ENCODE measurements around the gene CLTA. TPM values are rescaled to one million over a fixed set of nuclear protein-coding genes. Genes with fewer than 3 reads are reported as not detected.
A peak's percentile ranks its signal among the peaks of the same experiment; 100 is the strongest.

Gene CLTA
- total and polyA plus RNA-seq, 10 of the 15 experiments (the other 5 are each of a cell fraction or from before 2014, with no cell fraction given), result 49.0 to 241 (median 168) TPM

- TF ChIP-seq RUNX3 (IDR thresholded peaks at IDR 0.05; ENCODE audit: low read length) (peak; percentile 88), PAX5 (IDR thresholded peaks at IDR 0.05; ENCODE audit: borderline replicate concordance, low read depth, low read length) (peak; percentile 78; the same call in 1 of the 2 replicates), SMARCA5 (IDR thresholded peaks at IDR 0.05) (no peak), CREM (IDR thresholded peaks at IDR 0.05; ENCODE audit: low read depth) (peak; percentile 55; the same call in 1 of the 2 replicates), RAD51 (IDR thresholded peaks at IDR 0.05) (no peak), IKZF1 (conservative IDR thresholded peaks at IDR 0.05) (peak; percentile 23; the same call in 1 of the 2 replicates), BCL11A (IDR thresholded peaks at IDR 0.05; ENCODE audit: low read depth, low read length) (peak; percentile 50; the same call in 1 of the 2 replicates)
These were observed 42.2 kb upstream of the CLTA start (continued) for GRCh38 chr9:36148311-36149051.

DNA sequence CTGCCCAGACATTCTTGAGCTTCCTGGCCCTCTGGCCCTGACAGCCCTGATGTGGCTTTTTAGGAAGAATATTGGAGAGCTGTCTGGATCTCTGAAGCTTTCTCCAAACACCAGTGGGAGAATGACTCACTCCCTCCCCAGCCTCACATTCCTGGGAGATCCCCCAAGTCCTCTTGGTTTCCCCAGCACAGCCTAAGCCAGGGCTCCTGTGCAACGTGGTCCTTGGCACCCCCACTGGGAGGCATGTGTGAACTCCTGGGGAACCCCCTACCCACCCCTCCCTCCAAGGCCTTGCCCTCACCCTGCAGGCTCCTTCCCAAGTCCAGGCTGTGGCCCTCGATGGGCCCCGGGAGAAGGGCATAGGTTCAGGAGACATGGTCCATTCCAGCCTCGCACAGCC is 41.5 kb upstream of the CLTA start:
- H3K4me1 ChIP-seq (ENCODE audit: control insufficient read depth, insufficient read depth, low read length), result peaks cover 65% of the 10 kb centered on the region
- CTCF ChIA-PET, result interaction anchor here (0.6 to 1.7 kb wide), 4 partner anchors 15 to 157 kb away, joined by 3 to 8 read pairs (median 3); no protein-coding TSS in a partner anchor

More for the DNA sequence above, 41.5 kb upstream of the CLTA start:
- intact Hi-C loops (cut with micrococcal nuclease; ENCODE audit: unreplicated experiment), result no loop called here
- no peak overlapping the region for H2AFZ ChIP-seq (ENCODE audit: control insufficient read depth, low read depth, low read length)
- H4K20me1 ChIP-seq (ENCODE audit: control insufficient read depth, insufficient read depth), result no peaks in the 10 kb centered on the region
- RAD21 ChIA-PET (ENCODE audit: unreplicated experiment), result interaction anchor here (1.0 kb wide), 1 partner anchor 17 kb away, joined by 4 read pairs; no protein-coding TSS in a partner anchor
- no peak for TF ChIP-seq NRF1 (conservative IDR thresholded peaks at IDR 0.05; ENCODE audit: low read depth, low read length)
- TF ChIP-seq ZNF24 (IDR thresholded peaks at IDR 0.05), result no peak
- TF ChIP-seq NR2C1 (IDR thresholded peaks at IDR 0.05), result no peak
- TF ChIP-seq, protein P1, sequence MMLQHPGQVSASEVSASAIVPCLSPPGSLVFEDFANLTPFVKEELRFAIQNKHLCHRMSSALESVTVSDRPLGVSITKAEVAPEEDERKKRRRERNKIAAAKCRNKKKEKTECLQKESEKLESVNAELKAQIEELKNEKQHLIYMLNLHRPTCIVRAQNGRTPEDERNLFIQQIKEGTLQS (IDR thresholded peaks at IDR 0.05; ENCODE audit: borderline replicate concordance, extremely low read depth, low read depth, low read length), result no peak
- TF ChIP-seq ASH2L (IDR thresholded peaks at IDR 0.05; ENCODE audit: borderline replicate concordance, low read depth), result no peak
- no peak for TF ChIP-seq CREB1 (IDR thresholded peaks at IDR 0.05; ENCODE audit: low read depth)
- no peak for TF ChIP-seq NFIC (IDR thresholded peaks at IDR 0.05; ENCODE audit: low read depth, low read length)
- no peak for TF ChIP-seq MTA3 (IDR thresholded peaks at IDR 0.05; ENCODE audit: borderline replicate concordance, low read length)
- no peak for TF ChIP-seq CBX5 (IDR thresholded peaks at IDR 0.05; ENCODE audit: low read depth)
- no peak for TF ChIP-seq NFYA (IDR thresholded peaks at IDR 0.05; ENCODE audit: borderline replicate concordance, low read depth, low read length)
- H3K27me3 ChIP-seq (replicated peaks in 1 of 2; ENCODE audit: control insufficient read depth in 2 of 2, insufficient read depth in 2 of 2, low read length in 1 of 2), result no peaks in the 10 kb centered on the region
- no peaks in the 10 kb centered on the region for H3K79me2 ChIP-seq (ENCODE audit: control insufficient read depth, insufficient read depth, low read length)
- no peak for FAIRE-seq
- in situ Hi-C loops (cut with MboI), result no loop called here
- SMC1A ChIA-PET (ENCODE audit: uncharacterized antibody, unreplicated experiment), result interaction anchor here (1.4 to 1.5 kb wide), 2 partner anchors 20 to 44 kb away, joined by 5 read pairs; partner anchors contain the start of gene CCIN
- peak overlapping the region; percentile 68 for H3K4me2 ChIP-seq (ENCODE audit: control insufficient read depth, insufficient read depth)
- no peak overlapping the region for H3K9ac ChIP-seq (ENCODE audit: control insufficient read depth, insufficient read depth, low read length)
- no peaks in the 10 kb centered on the region for H3K36me3 ChIP-seq (ENCODE audit: control insufficient read depth in 2 of 2, insufficient read depth in 2 of 2, low read length in 1 of 2)
- peaks cover 4% of the 10 kb centered on the region; the same call in 1 of the 3 replicates for H3K9me3 ChIP-seq (replicated peaks; ENCODE audit: control insufficient read depth, insufficient read depth, low read length)
- 0 out of 2 replicates have a peak overlapping the region, but pooled peaks have one; percentile 6 for H3K27ac ChIP-seq (ENCODE audit: control insufficient read depth, insufficient read depth)
- no peak overlapping the region for H3K4me3 ChIP-seq
- POLR2A ChIA-PET, result no interaction called here
- no peak for ATAC-seq
- DNase-seq (ENCODE audit: low read depth, low spot score), result no peak
- WGBS (ENCODE audit: insufficient coverage, insufficient replicate concordance, low lambda C conversion rate, missing lambda C conversion rate), result 75% methylated on average over 4 of the region's 4 CpGs
- no TSS peak for BruUV-seq (replicated peaks)
